DOHH2 (cell line): ENCODE measurements around the gene OR3A2.
"Not testable (repeated sequence)": the region's sequence is repeated elsewhere in the genome, so short reads cannot be mapped to it uniquely, and the experiment has no call there.

Experiments
- EZH2phosphoT487 ChIP-seq: fragments of 200-600 bp; sonication (generic); IDR thresholded peaks from 2 replicates; pipeline ENCODE4 v1.6.1; 2017; ENCODE audit warnings: borderline replicate concordance, mild to moderate bottlenecking, antibody characterized with exemption, low read length, moderate library complexity, mixed read lengths
- TF ChIP-seq, protein P1 (sequence below): fragments of 200-600 bp; sonication (generic); IDR thresholded peaks from one replicate; pipeline ENCODE4 v1.5.1; 2014; ENCODE audit warnings: antibody characterized with exemption, mild to moderate bottlenecking, low read depth, low read length; ENCODE audit not compliant: poor library complexity, severe bottlenecking

DNA sequence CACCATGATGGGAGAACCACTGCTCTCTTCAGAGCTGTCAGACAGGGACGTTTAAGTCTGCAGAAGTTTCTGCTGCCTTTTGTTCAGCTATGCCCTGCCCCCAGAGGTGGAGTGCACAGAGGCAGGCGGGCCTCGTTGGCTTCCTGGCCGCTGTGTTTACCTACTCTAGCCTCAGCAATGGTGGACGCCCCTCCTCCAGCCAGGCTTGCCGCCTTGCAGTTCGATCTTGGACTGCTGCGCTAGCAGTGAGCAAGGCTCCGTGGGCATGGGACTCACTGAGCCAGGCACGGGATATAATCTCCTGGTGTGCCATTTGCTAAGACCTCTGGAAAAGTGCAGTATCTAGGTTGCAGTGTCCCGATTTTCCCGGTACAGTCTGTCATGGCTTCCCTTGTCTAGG lies 43.3 kb downstream of the OR3A2 start:
- TF ChIP-seq, protein P1, sequence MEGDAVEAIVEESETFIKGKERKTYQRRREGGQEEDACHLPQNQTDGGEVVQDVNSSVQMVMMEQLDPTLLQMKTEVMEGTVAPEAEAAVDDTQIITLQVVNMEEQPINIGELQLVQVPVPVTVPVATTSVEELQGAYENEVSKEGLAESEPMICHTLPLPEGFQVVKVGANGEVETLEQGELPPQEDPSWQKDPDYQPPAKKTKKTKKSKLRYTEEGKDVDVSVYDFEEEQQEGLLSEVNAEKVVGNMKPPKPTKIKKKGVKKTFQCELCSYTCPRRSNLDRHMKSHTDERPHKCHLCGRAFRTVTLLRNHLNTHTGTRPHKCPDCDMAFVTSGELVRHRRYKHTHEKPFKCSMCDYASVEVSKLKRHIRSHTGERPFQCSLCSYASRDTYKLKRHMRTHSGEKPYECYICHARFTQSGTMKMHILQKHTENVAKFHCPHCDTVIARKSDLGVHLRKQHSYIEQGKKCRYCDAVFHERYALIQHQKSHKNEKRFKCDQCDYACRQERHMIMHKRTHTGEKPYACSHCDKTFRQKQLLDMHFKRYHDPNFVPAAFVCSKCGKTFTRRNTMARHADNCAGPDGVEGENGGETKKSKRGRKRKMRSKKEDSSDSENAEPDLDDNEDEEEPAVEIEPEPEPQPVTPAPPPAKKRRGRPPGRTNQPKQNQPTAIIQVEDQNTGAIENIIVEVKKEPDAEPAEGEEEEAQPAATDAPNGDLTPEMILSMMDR, result not testable (repeated sequence)
- TF ChIP-seq EZH2phosphoT487, result not testable (repeated sequence)
